OCI-LY1 (cell line): ENCODE measurements around the gene AR.

ENCODE experiments used
- CTCF ChIP-seq: fragments of 200-600 bp; sonication (generic), shearing (Covaris generic); IDR thresholded peaks from 2 replicates; pipeline ENCODE4 v1.5.1; 2017; ENCODE audit warnings: mild to moderate bottlenecking, antibody characterized with exemption, low read length, moderate library complexity, mixed read lengths
- EZH2 ChIP-seq: fragments of 200-600 bp; sonication (generic), shearing (Covaris generic); IDR thresholded peaks from 2 replicates; pipeline ENCODE4 v1.8.0; 2017; ENCODE audit warnings: borderline replicate concordance, mixed run types, mild to moderate bottlenecking, antibody characterized with exemption, low read length, moderate library complexity, mixed read lengths

- no peak for TF ChIP-seq CTCF
- TF ChIP-seq EZH2 = no peak
These were observed 30.9 kb downstream of the AR start for GRCh38 chrX:67574696-67575095.
